Measurements from ENCODE around the gene GFRA1. TPM values are rescaled to one million over a fixed set of nuclear protein-coding genes. Genes with fewer than 3 reads are reported as not detected.

GFRA1 gene
- polyA plus RNA-seq, 1 of the 3 experiments (the other 2 are of a cell fraction): 1.6 TPM

- CTCF ChIA-PET: no interaction called here
Observed at GRCh38 chr10:116098411-116099022, 174.5 kb downstream of the GFRA1 start.

More at GRCh38 chr10:116098411-116099022, 174.5 kb downstream of the GFRA1 start:
- DNase-seq: no peak
- H3K9me3 ChIP-seq: no peaks in the 10 kb centered on the region
- no peaks in the 10 kb centered on the region for H3K79me2 ChIP-seq (ENCODE audit: insufficient read depth)
- POLR2A ChIA-PET: no interaction called here
- H3K27me3 ChIP-seq (ENCODE audit: insufficient read depth): no peaks in the 10 kb centered on the region
- no peak overlapping the region for H3K4me3 ChIP-seq (ENCODE audit: low read depth in 2 of 2, low read length in 1 of 2)
- no peak overlapping the region for H3K27ac ChIP-seq (ENCODE audit: low read depth in 2 of 2, low read length in 1 of 2)
- no peaks in the 10 kb centered on the region for H3K4me1 ChIP-seq (ENCODE audit: control insufficient read depth in 1 of 2, insufficient read depth in 2 of 2, low read depth in 1 of 2, low read length in 1 of 2)
- H3F3A ChIP-seq (replicated peaks; ENCODE audit: insufficient read depth): no peaks in the 10 kb centered on the region
- H3K9ac ChIP-seq: no peak overlapping the region
- no peaks in the 10 kb centered on the region for H3K36me3 ChIP-seq (replicated peaks in 1 of 2; ENCODE audit: control insufficient read depth in 1 of 2, insufficient read depth in 2 of 2, low read length in 1 of 2)
- H4K20me1 ChIP-seq (ENCODE audit: insufficient read depth): no peaks in the 10 kb centered on the region
- no peak overlapping the region for H3K4me2 ChIP-seq
- H2AFZ ChIP-seq (ENCODE audit: low read depth): no peak overlapping the region
- no peak for TF ChIP-seq RFX5 (IDR thresholded peaks at IDR 0.05; ENCODE audit: low read length)
- no peak for TF ChIP-seq USF1 (IDR thresholded peaks at IDR 0.05; ENCODE audit: borderline replicate concordance, low read depth)
- no peak for TF ChIP-seq USF2 (IDR thresholded peaks at IDR 0.05; ENCODE audit: borderline replicate concordance, low read depth, low read length)
- no peak for TF ChIP-seq ZBTB33 (IDR thresholded peaks at IDR 0.05; ENCODE audit: borderline replicate concordance, low read depth)
- no peak for TF ChIP-seq RAD21 (IDR thresholded peaks at IDR 0.05; ENCODE audit: low read length)
- TF ChIP-seq YY1 (IDR thresholded peaks at IDR 0.05; ENCODE audit: low read depth): no peak
- no peak for TF ChIP-seq ELF1 (IDR thresholded peaks at IDR 0.05)
- no peak for TF ChIP-seq CHD2 (IDR thresholded peaks at IDR 0.05; ENCODE audit: low read length, partially characterized antibody)
- TF ChIP-seq REST (IDR thresholded peaks at IDR 0.05; ENCODE audit: low read depth, low read length): no peak
- 27% methylated on average over 8 of the region's 8 CpGs for WGBS (ENCODE audit: low lambda C conversion rate)
- no peaks in the 10 kb centered on the region for H3K9me2 ChIP-seq

All from SK-N-SH (cell line).